Fibroblast of villous mesenchyme (primary cell): ENCODE results near the gene KLHL34. TPM values are rescaled to one million over a fixed set of nuclear protein-coding genes. Genes with fewer than 3 reads are reported as not detected.

ENCODE experiments used
- DNase-seq: peaks from one replicate; pipeline ENCODE4 v3.0.0-alpha.2; 2010; ENCODE audit warnings: low read depth
- H3K4me3 ChIP-seq: 2 replicates; pipeline ENCODE4 v1.5.1; 2011; ENCODE audit warnings: low read depth, mild to moderate bottlenecking, low read length
- total RNA-seq: library from RNA; depleted of rRNA; stranded (reverse); fragments of >200 nt; gene quantifications from 2 replicates; pipeline ENCODE4 v1.2.3, GENCODE V29; 2012
- TF ChIP-seq, protein P1 (sequence below): IDR thresholded peaks from 2 replicates; pipeline ENCODE4 v1.5.1; 2012; ENCODE audit warnings: low read depth, mild to moderate bottlenecking, low read length; ENCODE audit not compliant: insufficient read depth

KLHL34 gene
- total RNA-seq, 1 donor, result not detected

- DNase-seq, result peak; percentile 23
- TF ChIP-seq, protein P1, sequence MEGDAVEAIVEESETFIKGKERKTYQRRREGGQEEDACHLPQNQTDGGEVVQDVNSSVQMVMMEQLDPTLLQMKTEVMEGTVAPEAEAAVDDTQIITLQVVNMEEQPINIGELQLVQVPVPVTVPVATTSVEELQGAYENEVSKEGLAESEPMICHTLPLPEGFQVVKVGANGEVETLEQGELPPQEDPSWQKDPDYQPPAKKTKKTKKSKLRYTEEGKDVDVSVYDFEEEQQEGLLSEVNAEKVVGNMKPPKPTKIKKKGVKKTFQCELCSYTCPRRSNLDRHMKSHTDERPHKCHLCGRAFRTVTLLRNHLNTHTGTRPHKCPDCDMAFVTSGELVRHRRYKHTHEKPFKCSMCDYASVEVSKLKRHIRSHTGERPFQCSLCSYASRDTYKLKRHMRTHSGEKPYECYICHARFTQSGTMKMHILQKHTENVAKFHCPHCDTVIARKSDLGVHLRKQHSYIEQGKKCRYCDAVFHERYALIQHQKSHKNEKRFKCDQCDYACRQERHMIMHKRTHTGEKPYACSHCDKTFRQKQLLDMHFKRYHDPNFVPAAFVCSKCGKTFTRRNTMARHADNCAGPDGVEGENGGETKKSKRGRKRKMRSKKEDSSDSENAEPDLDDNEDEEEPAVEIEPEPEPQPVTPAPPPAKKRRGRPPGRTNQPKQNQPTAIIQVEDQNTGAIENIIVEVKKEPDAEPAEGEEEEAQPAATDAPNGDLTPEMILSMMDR, result no peak
- no peak overlapping the region for H3K4me3 ChIP-seq
Measured at GRCh38 chrX:21638311-21638710, 19.8 kb downstream of the KLHL34 start.

GRCh38 chrX:21632027-21632426 is 26.1 kb downstream of the KLHL34 start:
- no peak for DNase-seq
- TF ChIP-seq, protein P1, result no peak
- H3K4me3 ChIP-seq, result no peak overlapping the region

GRCh38 chrX:21623778-21624501 is 34.2 kb downstream of the KLHL34 start:
- H3K4me3 ChIP-seq, result no peak overlapping the region

GRCh38 chrX:21620234-21620633 is 37.9 kb downstream of the KLHL34 start:
- DNase-seq, result no peak
- H3K4me3 ChIP-seq, result no peak overlapping the region
- TF ChIP-seq, protein P1, result no peak

More at GRCh38 chrX:21623778-21624501, 34.2 kb downstream of the KLHL34 start:
- TF ChIP-seq, protein P1, result no peak
- no peak for DNase-seq

GRCh38 chrX:21616386-21616785 is 41.7 kb downstream of the KLHL34 start:
- H3K4me3 ChIP-seq, result no peak overlapping the region
- no peak for DNase-seq
- TF ChIP-seq, protein P1, result no peak

- DNase-seq, result no peak
- H3K4me3 ChIP-seq, result no peak overlapping the region
- TF ChIP-seq, protein P1, result no peak
Measured at GRCh38 chrX:21612154-21612553, 46.0 kb downstream of the KLHL34 start.

GRCh38 chrX:21610168-21610567 is 48.0 kb downstream of the KLHL34 start:
- TF ChIP-seq, protein P1, result no peak
- DNase-seq, result no peak
- H3K4me3 ChIP-seq, result no peak overlapping the region
